ENCODE results near the gene SMIM38. TPM values are rescaled to one million over a fixed set of nuclear protein-coding genes. Genes with fewer than 3 reads are reported as not detected.
A peak's percentile ranks its signal among the peaks of the same experiment; 100 is the strongest.
"Not testable (repeated sequence)": the region's sequence is repeated elsewhere in the genome, so short reads cannot be mapped to it uniquely, and the experiment has no call there.

Gene SMIM38
- total RNA-seq, 1 donor from 2014 or later, result under 0.01 TPM

GRCh38 chr11:69121621-69122325 lies 34.0 kb upstream of the SMIM38 start:
- no peak for DNase-seq (ENCODE audit: low read depth in 2 of 2)

- no peak for DNase-seq (ENCODE audit: low read depth in 2 of 2)
These were observed 33.5 kb upstream of the SMIM38 start for GRCh38 chr11:69122326-69122629.

DNA sequence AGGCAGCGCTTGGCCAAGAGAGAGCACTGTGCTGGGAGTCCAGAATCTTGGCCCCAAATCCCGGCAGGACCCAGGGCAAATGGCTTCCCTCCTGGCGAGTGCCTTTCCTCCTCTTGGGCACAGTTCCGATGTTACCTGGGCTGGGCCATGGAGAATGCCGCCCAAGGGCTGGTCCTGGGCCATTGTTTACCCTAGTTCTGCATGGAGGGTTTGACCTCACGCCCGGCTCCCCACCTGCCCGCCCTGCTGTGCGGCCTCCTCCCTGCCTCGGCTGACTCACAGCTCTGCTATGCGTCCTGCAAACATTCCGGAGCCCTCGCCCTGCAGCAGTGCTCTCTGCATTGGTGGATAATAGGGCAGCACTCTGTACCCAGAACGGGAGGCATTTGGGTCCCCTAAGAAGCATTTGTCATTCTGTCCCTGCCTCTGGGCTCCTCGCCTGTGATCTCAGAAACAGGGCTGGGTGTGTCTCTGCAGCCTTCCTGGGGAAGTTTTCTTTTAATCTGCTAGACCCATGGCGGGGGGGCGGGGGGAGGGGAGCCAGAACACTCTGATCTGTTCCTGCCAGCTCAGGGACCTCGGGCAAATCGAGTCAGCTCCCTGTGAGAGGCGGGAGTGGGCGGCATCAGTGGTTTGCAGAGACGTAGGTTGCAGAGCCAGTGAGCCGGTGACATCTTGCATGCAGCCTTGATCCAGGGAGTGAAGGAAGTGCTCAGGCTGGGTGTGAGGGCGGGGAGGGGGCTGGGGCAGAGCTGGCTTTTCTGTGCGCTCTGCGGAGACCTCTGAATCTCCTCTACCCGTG lies 32.9 kb upstream of the SMIM38 start:
- DNase-seq (ENCODE audit: low read depth in 2 of 2), result peak; percentile 59 to 73

DNA sequence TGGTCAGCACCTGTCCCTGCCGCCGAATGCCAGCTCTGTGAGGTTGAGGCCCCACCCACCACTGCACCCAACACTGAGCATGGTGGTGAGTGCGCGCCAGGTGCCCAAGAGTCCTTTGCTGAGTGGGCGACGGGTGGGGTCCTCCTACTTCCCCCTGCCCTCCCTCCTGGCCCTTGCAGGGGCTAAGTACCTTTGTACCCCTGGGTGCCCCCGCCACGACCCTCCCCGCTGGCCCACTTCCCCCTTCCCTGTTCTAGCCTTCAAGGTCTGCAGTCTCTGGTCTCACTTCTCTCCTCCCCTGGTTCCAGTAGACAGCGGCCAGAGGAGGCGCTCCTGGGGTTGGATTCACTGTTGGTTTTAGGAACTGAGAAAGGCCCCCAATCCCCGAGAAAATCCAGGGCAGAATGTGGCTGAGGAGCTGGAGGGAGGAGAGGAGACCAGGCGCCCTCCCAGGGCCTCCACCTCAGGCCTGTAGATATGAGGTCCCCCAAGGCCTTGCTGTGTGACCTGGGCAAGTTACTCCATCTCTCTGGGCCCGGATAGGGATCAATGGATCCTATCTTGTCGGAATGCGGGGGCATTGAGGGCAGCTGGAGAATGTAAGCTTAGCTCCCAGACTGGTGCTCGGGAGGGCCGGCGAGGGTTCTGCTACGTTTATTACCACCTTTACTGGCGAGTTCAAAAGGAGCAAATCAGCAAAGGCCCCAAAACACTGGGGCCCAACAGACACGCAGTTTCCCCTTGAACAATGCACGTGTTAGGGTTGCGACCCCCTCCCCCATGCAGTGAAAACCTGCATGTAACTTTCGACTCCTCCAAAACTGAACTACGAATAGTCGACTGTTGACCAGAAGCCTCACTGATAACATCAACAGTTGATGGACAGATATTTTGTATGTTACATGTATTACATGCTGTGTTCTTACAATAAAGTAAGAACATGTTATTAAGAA lies 31.9 kb upstream of the SMIM38 start:
- no peak for DNase-seq (ENCODE audit: low read depth in 2 of 2)

- DNase-seq (ENCODE audit: low read depth in 2 of 2), result no peak
These were observed 29.9 kb upstream of the SMIM38 start for GRCh38 chr11:69125861-69126260.

GRCh38 chr11:69126286-69126685 lies 29.4 kb upstream of the SMIM38 start:
- no peak for DNase-seq (ENCODE audit: low read depth in 2 of 2)

DNA sequence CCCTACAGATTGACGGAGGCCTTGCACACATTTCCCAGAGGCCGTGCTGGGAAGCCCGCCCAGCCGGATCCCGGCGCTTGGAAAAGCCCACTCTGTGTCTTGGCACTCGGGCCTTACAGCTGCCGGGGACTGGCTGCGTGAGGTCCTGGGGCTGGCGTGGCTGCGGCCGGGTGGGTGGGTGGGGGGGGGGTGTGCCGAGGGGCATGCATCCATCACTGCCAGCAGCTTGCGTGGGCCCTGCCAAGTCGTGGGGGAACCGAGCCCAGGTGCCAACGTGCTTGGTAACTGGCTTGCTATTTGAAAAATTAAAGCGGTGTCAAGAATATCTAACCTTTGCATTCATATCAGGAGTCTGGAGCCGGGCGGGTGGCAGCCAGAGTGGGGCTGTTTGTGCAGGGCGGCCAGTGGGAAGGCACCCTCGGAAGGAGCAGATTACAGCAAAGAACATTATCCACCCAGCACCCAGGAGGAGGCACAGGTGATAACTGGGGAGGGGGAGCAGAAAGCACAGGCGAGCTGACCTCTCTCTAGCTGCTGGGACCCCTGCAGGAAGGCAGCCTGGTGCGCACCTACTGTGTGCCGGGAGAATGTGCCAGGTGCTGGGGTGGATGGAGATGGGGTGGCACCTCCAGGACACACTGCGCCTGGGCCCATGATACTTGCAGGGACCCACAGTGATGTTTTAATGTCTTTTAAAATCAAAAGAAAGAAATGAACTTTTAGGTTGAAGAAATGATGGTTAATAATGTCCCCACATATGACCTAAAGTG lies 28.5 kb upstream of the SMIM38 start:
- no peak for DNase-seq (ENCODE audit: low read depth in 2 of 2)

DNA sequence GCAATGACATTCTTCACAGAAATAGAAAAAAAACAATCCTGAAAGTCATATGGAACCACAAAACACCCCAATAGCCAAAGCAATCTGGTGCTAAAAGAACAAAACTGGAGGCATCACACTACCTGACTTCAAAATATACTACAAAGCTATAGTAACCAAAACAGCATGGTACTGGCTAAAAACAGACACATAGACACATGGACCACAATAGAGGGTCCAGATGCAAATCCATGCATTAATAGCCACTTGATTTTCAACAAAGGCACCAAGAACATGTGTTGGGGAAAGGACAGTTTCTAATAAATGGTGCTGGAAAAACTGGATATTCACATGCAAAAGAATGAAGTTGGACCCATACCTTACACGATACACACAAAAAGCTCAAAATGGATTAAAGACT lies 27.9 kb upstream of the SMIM38 start:
- DNase-seq (ENCODE audit: low read depth in 2 of 2), result no peak

DNA sequence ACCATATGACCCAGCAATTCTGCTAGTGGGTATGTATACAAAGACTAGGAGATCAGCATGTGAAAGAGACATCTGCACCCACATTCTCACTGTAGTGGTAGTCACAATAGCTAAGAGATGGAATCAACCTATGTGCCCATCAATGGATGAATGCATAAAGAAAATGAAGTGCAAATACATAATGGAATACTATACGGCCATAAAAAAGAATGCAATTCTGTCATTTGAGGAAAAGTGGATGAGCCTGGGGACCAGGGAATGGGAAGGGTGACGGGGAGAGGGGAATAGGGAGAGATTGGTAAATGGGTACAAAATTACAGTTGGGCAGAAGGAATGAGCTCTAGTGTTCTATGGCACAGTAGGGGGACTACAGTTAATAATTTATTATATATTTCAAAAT lies 26.7 kb upstream of the SMIM38 start:
- no peak for DNase-seq (ENCODE audit: low read depth in 2 of 2)

GRCh38 chr11:69129647-69130046 lies 26.1 kb upstream of the SMIM38 start:
- DNase-seq (ENCODE audit: low read depth in 2 of 2), result no peak

DNA sequence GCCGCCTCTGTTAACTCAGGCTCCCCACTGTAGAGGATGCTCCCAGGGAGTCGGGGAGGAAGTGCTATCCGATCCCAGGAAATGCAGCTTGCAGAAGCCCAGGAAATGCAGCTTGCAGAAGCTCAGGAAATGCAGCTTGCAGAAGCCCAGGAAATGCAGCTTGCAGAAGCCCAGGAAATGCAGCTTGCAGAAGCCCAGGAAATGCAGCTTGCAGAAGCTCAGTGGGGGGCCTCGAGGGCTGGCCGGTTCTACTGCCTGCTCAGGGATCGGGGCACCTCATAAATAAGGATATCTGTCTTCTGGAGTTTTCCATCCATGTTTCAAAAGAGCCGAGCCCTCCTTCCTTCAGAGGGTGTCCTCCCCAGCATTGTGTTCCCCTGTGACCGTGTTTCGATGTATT lies 25.1 kb upstream of the SMIM38 start:
- no peak for DNase-seq (ENCODE audit: low read depth in 2 of 2)

- no peak for DNase-seq (ENCODE audit: low read depth in 2 of 2)
These were observed 24.6 kb upstream of the SMIM38 start for GRCh38 chr11:69131121-69131566.

DNA sequence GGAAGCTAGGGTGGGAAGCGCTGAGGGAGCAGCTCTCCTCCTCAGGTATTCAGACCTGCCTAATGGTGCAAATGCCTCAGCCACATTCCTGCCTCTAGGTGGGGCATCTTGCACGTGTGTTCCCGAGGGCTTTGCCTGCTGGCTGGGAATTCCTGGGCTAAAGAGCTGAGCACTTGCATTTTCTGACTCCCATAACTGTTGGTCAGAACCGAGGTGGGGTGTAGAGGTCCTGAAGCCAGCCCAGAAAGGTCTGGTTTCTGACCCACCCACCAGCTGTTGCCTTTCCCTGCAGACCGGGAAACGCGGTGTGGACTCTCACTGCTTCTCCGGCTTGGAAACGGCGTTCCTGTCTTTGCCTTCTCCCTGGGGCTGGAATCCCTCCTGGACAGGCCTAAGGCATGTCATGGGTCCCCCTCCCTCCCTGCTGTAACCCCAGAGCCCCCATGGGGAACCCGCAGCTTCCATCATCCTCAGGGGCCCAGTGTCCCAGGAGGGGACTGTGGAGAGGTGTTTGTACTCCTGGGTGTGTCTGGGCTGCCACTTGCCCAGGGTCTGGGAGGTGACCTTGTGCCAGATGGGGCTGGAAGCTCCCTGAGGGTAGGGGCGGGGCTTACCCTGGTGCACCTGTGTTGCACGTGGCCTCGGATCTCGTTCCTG lies 24.0 kb upstream of the SMIM38 start:
- peak; percentile 77 to 89 for DNase-seq (ENCODE audit: low read depth in 2 of 2)

- no peak for DNase-seq (ENCODE audit: low read depth in 2 of 2)
These were observed 23.4 kb upstream of the SMIM38 start for GRCh38 chr11:69132301-69132670.

DNA sequence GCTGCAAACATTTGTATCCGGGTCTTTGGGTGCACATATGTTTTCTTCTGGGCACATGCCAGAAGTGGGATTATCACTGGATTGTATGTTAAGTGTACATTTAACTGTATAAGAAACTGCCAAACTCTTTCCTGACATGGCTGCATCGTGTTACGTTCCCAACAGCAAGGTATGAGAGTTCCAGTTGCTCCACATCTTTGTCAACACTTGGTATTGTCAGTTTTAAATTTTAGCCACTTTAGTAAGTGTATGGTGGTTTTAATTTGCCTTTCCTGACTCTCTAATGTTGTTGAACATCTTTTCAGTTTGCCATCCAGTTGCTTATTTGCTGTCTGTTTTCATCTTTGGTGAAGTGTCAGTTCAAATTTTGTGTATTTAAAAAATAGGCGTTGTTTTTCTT lies 22.5 kb upstream of the SMIM38 start:
- DNase-seq (ENCODE audit: low read depth in 2 of 2), result no peak

GRCh38 chr11:69134182-69134581 lies 21.6 kb upstream of the SMIM38 start:
- not testable (repeated sequence) for DNase-seq (ENCODE audit: low read depth in 2 of 2)

DNA sequence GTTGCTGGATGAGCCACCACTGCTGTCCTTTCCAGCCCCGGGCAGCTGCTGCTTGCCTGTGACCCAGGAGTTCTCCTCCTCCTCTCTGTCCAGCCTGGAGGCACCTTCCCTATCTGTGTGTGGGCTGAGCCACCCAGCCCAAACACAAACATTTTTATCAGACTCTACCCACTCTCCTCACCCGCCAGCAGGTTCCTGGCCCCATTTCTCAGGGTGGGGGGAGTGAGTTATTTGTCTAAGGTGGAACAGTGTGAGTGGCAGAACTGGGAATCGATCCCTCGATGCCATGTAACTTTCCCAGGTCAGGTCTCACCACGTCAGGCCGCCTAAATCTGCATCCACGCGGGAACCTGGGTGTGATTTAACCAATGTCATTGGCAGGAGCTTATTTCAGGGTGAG lies 20.8 kb upstream of the SMIM38 start:
- no peak for DNase-seq (ENCODE audit: low read depth in 2 of 2)

GRCh38 chr11:69135420-69136363 lies 20.0 kb upstream of the SMIM38 start:
- DNase-seq (ENCODE audit: low read depth in 2 of 2), result no peak

- DNase-seq (ENCODE audit: low read depth in 2 of 2), result no peak
These were observed 19.3 kb upstream of the SMIM38 start for GRCh38 chr11:69136471-69136870.

Data from lung microvascular endothelial cell (primary cell).